ENCODE data around the gene HP1BP3.

Gene HP1BP3

DNA sequence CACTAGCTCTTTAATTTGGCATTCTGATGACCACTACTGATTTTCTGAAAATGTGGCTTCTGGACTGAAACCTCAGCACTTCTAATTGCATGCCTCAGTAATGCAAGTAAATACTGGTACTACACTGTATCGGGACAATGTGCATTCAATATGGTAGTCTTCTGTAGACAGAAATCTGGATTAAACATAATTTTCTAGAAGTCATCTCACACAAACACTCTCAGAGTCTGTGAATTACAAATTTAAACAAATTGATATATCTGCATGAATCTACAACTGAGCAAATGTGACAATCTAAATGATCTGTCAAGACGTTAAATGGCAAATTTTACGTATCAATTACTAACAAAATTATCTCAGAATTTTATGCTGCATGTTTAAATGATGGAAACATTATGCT lies 23.7 kb downstream of the HP1BP3 start:
- no peak for DNase-seq

DNA sequence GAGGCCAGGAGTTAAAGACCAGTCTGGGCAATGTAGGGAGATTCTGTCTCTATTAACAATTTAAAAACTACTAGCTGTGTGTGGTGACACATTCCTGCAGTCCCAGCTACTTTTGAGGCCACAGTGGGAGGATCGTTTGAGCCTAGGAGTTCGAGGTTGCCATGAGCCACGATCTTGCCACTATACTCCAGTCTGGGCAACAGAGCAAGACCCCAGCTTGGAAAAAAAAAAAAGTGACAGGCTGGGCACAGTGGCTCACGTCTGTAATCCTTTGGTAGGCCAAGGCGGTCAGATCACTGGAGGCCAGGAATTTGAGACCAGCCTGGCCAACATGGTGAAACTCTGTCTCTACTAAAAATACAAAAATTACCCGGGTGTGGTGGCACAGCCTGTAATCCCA lies 26.8 kb downstream of the HP1BP3 start:
- no peak for DNase-seq

DNA sequence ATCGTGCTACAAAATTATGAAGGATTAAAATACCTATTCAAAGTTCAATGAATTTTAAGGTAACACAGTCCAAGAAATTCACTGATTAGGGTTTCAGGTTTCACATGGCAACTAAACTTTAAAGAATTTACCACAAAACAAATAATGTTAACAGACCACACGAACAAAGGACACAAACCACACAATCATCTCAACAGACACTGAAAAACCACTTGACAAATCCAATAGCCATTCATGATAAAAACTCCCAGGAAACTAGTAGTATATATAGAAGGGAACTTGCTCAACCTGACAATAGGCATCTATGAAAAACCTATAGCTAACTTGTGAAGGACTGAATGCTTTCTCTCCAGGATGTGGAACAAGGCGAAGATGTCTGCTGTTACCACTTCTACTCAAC lies 33.5 kb downstream of the HP1BP3 start:
- DNase-seq, result no peak

DNA sequence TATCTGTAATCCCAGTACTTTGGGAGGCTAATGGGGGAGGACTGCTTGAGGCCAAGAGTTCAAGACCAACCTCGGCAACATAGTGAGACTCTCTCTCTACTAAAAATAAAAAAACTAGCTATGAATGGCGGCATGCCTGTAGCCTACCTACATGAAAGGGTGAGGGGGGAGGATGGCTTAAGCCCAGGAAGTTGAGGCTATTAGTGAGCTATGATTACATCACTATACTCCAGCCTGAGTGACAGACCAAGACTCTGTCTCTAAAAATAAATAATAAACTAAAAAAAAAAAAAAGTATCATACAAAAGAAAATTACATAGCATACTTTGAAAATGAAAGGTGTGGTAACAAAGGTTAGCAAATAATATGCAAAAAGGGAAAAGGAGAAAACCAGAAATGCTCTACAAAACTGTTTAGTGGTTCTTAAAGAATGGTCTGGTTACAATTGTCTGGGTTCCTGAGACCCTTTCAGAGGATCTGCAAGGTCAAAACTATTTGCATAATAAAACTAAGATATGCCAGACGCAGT lies 35.6 kb downstream of the HP1BP3 start:
- no peak for DNase-seq

DNA sequence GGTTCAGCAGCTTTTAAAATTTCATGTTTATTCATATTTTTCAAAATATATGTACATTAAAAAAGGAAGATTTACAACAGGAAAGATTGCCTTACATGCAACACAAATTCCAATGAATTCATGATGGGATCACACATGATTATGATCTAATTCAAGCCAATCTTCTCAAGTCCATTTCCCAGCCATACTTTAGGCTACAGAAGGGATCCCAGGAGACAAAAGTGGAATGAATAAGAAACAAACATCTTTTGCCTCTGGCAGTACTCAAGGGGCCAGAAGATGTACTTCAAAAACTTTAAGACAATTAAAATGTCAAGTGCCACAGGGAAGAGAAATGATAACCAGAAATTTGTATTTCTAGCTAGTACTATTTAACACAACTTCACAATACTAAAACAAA lies 44.4 kb downstream of the HP1BP3 start:
- no peak for DNase-seq

DNA sequence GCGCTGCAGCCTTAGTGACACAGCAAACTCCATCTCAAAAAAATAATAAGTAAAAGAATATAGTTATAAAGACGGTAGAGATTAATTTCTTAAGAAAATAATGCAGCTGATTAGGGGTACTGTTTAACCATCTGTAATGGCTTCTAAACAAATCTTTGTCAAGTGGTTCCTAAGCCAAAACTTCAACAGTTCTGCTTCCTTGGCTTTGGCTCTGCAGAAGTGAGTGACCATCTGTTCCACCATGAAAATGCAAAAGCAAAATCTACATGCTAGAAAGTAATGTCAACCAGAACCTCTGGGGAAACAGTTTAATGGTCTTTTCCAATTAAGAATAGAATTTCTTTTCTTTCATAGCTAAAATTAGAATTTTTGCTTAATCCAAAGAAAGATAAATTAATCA lies 46.3 kb downstream of the HP1BP3 start:
- no peak for DNase-seq

DNA sequence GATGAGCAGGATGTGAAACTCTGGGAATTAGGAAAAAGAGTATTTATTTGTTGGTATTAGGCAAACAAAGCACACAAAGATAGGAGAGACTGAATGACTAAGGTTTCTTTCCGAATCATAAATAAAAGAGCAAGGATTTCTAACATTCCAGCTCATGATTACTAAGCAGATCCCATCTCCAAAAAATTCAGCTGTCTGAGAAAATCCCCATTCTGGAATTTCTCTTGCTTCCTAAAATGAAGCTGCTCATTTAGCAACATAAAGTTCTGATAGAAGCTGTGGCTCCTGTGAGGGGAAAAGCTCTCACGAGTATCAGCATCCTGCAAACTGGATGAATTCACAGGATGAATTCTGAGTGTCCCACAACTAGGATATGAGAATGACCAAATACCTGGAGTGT lies 47.9 kb downstream of the HP1BP3 start:
- DNase-seq, result no peak

DNA sequence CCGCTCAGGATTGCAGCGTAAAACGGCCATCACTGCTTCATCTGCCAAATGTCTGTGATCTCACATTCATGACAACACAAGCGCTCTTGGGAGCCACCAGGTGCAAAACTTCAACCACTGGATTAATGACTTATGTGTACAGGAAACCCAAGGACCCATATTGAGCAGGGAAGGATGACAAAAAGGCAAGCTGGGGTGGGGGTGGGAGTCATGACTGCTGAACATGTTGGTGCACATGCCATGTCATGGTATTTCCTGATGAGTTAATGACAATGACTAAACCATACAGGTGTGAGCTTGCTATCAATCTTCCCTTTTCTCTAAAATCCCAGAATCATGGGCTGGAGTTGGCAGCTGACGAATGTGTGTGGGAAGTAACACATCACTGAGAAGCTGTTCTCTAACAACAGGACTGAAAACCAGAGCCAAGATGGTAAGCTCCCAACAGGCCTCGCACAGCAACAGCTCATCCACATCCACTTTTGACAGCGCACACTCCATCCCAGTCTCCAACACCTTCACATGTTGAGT lies 51.5 kb downstream of the HP1BP3 start:
- no peak for DNase-seq

DNA sequence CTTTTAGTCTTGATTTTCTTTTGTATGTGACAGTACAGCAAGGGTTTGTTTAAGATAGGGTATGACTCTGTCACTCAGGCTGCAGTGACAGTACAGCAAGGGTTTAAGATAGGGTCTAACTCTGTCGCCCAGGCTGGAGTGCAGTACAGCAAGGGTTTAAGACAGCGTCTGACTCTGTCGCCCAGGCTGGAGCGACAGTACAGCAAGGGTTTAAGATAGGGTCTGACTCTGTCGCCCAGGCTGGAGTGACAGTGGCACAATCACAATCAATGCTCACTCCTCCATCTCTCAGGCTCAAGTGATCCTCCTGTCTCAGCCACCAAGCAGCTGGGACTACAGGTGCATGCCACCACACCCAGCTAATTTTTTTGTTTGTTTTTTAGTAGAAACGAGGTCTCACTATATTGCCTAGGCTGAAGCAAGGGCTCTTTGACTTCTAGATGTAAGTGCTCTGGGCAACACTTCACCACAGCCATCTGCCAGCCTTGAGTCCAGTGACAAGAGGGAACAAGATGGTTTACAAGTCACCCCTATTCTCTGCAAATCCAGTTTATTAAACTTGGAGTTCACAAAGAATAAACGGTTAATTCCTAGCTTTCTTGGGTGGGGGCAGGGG lies 53.6 kb downstream of the HP1BP3 start:
- DNase-seq, result no peak

DNA sequence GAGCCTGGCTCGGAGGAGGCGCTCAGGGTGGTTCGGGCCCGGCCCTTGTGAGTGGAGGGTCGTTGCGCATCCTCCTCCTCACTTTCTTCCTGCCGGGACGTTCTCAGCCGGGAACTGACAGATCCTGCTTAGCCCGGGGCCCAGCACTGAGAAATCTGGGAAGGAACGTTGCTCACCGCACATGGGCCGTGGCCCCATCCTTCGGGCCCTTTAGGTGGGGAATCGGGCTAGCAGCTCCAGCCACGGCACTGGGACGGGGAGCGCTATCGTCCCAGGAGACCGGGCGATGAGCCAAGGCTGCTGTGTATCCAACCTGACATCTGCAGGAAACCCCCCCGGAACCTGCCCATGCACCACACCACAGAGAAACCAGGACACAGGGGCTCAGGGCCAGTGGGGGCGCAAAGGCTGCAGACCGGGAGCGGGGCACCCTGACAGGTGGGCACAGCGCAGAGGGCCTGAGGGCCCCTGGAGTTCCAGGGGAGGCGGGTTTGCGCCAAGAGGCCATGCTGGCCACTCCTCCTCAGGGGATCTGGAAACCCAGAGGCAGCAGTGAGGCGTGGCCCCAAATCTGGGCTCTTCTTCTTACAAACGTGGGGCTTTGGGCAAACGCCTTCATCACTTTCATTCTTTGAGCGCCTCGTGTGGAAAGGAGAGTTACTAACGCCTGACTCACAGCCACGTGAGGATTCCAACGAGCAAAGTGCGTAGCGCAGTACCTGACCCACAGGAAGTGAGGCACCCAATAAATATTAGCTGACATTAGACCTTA lies 54.3 kb downstream of the HP1BP3 start, which contains the start of gene SH2D5:
SH2D5 (minus strand) TSS at position 116 of the 772 bp plus-strand sequence. CDS start 4,659 bp downstream, outside the sequence.
- peak; percentile 0 for DNase-seq

DNA sequence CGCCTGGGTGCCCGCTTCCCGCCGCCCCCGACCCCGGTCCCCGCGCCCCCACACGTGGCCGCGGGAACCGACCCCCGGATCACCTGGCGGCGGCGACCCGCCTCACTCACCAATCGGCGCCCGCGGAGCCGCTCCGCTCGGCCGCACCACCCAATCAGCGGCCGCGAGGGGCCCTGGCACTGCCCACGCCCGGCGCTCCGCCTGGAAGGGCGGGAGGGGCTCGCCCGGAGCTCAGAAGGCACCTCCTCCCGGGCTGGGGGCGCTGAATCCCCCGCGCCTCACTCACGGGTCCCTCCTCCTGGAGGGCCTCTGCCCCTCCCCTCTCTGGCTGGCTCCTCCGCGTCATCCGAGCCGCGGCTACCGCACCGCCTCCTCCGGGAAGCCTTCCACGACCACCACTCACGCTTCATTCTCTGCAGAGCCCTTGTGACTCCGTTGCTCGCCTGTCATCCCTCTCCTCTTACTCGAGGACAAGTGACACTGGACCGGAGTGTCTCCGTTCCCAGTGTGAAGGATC lies 55.0 kb downstream of the HP1BP3 start:
- DNase-seq, result peak; percentile 10

DNA sequence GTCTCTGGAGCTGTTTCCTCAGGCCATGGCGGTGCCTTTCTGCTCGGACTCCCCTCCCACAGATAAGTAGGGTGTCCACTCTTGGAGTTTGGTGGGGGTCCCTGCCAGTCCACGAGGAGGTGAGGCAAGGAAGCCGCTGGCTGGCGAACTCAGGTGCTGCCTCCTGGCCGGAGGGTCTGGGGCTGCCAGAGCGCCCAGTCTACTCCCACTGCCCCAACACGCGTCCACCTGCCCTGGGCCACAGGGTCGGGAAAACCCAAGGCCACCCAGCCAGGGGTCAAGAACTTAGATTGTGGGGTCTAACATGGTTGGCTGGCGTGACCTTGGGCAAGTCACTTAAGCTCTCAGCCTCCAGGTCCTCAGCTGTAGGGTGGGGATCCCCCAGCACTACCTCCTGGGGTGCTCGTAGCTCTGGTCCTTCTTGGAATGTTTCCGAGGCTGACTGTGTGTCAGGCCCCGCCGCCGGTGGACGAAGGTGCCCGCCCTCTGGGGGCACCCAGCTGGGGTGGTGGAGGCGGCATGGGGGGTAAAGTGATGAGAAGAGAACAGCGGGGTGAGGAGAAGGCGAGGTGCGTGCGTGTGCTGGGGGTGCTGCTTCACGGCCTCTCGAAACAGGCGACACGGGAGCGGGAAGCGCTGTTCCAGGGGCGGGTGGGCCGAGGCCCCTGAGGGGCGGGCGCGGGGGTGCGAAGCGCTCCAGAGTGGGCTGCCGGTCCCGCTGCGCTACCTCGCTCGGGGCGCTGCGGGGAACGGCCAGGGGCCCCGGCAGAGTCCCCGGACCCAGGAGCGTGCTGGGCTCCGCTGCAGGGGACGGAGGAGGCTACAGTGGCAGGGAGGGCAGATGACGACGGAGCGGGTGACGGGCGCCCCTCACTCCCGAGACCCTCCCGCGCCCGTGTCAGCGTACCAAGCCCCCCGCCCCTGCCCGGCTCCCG lies 55.8 kb downstream of the HP1BP3 start:
- DNase-seq, result no peak

DNA sequence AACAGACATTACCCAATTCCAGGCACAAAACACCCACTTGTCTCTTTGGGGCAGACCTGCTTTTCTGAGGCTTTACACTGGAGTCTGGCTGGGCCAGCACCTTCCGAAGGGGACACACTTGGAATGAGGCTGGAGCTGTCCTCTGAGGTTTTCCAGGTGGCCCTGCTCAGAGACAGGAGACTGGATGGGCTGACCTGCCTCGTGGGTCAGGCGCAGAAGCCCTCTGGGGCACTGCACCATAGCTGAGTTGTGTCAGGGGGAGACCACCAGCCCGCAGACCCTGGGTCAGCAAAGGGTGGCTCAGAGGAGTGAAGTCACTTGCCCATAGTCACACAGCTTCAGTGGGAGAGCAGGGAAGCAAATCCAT lies 56.4 kb downstream of the HP1BP3 start:
- DNase-seq, result no peak

DNA sequence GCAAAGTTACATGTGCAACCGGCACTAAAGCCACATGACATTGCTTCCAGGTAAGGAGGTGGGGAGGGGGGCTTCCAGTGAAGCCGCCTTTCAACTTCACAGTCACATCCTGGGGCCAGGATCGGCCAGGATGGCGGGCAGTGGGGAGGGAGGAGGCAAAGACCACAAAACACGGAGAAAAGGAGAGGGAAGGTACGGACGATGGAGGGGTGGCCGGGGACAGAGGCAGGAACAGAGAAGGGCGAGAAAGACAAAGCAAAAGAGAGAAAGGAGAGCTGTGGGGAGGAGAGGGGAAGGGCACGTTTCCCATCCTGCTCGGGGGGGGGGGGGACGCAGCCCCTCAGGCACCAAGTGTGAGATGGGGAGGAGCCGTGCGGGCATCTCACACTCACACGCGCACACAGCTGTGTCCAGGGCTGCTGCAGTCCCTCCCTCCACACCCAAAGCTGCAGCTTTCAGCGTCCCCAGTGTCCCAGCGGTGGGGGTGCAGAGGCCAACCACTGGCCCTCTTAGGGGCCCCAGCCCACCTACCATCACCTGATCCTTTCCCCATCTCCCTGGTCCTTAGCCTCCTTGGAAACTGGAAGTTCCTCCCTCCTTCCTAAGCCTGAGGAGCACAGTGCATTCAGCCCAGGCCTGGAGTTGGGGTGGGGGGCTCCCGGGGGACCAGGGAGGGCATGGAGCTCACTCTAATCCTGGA lies 57.0 kb downstream of the HP1BP3 start:
- no peak for DNase-seq

DNA sequence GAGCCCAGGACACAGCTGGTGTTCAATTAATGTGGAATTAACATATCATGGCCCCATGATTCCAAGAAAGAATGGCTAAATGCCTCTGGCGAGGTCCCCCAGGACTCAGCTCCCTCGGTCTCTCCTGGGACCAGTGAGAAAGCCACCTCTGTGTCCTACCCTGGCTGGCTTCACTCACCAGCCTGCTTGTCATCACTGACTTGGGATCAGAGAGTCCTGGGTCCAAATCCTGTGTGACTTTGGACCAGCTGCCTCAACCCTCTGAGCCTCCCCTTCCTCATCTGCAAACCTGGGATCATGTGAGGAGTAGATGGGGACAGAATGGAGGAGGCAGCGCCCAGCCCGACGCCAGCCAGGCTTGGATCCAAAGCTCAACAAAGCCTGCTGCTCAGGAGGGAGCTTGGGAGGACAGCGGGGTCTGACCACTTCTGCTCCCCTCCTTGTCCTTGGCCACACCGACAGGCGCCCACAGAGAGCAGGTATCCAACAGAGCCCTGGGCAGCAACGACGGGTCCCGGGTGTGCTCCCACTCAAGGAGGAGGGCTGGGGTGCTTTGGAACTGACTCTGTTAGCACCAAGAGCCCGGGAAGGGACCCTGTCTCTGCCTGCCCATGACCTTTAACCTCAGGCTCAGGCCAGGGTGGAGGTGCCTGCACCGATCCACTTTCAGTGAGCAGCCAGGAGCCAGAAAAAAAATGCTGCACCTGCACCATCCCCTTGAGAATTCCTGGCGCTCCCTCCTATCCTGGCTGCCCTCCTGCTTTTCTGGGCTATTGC lies 57.8 kb downstream of the HP1BP3 start:
- no peak for DNase-seq

DNA sequence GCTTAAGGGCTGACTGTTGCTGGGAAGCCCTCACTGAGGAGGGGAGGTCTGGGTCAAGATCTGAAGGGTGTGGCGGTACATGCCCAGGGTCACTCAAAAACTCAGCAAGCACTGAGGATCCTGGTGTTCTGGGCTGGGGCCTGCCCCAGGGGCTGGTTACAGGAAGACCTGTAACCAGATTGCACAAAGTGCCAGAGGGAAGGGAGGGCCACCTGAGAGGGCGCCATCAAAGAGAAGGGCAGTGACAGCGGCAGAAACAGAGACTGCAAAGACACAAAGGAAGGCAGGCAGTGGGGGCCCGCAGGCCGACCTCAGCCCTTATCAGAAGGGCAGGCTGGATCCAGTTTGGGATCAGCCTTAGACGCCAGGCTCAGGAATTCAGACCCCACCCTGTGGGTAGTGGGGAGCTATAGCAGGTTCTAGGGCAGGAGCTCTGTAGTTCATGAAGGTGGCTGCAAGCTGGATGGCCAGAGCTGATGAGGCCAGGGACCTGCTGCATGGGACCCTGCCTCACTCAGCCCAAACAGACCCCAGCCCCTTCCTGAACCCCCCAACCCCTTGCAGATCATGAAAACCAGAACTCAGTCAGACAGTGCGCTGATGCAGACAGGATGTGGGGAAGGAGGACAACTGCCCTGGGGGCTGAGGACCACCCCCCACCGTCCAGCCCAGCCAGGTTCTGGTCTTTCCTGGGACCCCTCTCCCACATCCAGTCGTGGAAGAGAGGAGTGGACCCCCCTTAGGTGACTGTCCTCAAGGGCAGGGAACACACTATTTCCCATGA lies 58.5 kb downstream of the HP1BP3 start:
- no peak for DNase-seq

DNA sequence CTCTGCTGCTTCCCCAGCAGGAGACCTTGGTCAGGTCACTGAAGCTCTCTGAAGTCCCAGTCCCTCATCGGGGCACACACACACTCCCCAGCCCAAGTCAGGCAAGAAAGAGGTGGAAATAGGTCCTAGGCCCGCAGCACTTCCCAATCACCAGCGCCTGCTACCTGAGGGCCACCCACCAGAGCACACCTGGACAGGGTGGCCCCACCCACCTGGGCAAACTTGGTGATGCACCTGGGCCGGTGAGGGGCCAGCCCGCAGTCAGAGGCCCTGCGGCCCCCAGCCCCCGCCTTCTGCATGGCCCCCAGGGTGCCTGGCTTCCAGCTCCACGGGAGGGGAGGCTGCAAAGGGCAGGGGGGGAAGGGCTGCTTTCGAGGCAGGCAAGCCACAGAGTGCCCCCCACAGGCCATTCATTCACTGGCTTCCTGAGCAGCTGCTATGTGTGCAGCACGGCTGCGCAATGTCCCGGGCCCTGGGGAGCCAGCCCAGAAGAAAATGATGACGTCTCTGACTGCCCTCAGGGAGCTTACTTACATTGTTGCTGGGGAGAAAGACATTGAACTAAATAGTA lies 59.3 kb downstream of the HP1BP3 start:
- no peak for DNase-seq

DNA sequence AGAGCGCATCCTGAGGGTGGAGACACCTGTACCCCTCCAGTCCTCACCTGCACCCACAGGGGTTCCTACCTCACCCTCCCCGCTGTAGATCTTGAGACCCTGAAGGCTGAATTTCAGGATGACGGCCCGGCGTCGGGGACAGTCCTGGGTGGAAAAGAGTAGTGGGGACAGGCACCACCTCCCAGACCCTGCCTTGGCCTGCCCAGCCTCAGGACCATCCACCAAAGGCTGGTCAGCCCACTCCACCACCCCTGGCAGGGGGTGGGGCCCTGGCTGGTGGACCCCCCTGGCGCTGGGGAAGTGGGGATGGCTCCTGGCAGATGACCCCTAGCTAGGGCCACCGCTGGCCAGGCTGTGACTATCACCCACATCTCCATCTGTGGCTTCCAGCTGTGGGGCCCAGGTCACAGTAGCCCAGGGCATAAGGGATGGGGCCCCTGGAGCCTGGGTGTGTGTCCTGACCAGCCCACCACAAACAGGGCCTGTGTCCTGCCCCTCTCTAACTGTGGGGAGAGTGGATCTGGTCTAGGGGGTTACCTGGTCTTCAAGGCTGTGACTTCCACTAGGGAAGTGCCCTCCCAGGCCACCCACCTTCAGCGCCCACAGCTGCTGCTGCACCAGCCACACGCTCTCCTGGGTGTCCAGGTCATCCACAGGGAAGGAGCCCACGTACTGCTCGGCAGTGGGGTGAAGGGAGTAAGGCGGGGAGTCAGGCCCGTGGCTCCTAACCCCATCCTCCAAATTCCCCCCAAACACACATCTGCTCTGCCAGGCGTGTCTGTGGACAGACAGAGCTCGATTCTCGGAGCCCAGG lies 60.0 kb downstream of the HP1BP3 start:
- no peak for DNase-seq

Measured in NCI-H774 (cell line).